ENCODE measurements around the gene HHAT.

The HHAT gene

GRCh38 chr1:210489491-210489890 lies 160.8 kb downstream of the HHAT start:
- Histone ChIP-seq H3K9ac (ENCODE audit: low read depth, low read length) (no peak overlapping the region), H3K79me2 (ENCODE audit: insufficient read depth, low read length) (no peaks in the 10 kb centered on the region), H3K27me3 (ENCODE audit: insufficient read depth, low read length, poor library complexity) (no peaks in the 10 kb centered on the region), H4K20me1 (ENCODE audit: insufficient read depth, low read length) (no peaks in the 10 kb centered on the region), H3K4me2 (ENCODE audit: insufficient read depth, low read length) (no peak overlapping the region), H3K4me1 (ENCODE audit: insufficient read depth, low read length) (no peaks in the 10 kb centered on the region), H3K9me3 (ENCODE audit: insufficient read depth, low read length, severe bottlenecking) (no peaks in the 10 kb centered on the region), H3K4me3 (ENCODE audit: low read depth in 1 of 2, low read length in 2 of 2) (no peak overlapping the region), H3K27ac (ENCODE audit: low read length) (no peak overlapping the region), H2AFZ (ENCODE audit: low read depth, low read length) (no peak overlapping the region), H3K36me3 (ENCODE audit: insufficient read depth, low read length) (no peaks in the 10 kb centered on the region)
- TF ChIP-seq CTCF (IDR thresholded peaks at IDR 0.05; ENCODE audit: borderline replicate concordance, extremely low read depth, low read length, poor library complexity, severe bottlenecking) (no peak), EZH2 (IDR thresholded peaks at IDR 0.05; ENCODE audit: borderline replicate concordance, low read depth, low read length, severe bottlenecking) (no peak)
- DNase-seq (no peak), ATAC-seq (ENCODE audit: insufficient read depth, low read depth) (no peak)

DNA sequence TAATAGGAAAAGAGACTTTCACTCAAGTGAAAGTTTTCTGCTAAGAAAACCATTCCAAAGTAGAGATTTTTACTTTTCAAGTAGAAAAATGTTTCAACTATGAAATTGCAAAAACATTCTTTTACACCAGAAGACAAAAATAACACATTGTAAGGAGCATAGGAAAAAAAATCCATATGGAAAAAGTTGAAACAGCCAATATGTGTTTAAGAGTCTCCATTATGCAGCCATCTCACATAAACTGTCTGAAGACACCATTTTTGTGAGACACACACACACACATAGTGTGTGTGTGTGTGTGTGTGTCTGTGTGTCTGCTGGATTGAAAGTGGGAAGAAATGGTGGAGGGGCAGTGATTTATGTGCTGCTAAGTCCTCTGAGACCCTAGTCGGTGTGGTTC lies 162.1 kb downstream of the HHAT start:
- Histone ChIP-seq H3K4me3 (ENCODE audit: low read depth in 1 of 2, low read length in 2 of 2) (no peak overlapping the region), H3K27me3 (ENCODE audit: insufficient read depth, low read length, poor library complexity) (no peaks in the 10 kb centered on the region), H2AFZ (ENCODE audit: low read depth, low read length) (no peak overlapping the region), H3K9me3 (ENCODE audit: insufficient read depth, low read length, severe bottlenecking) (no peaks in the 10 kb centered on the region), H4K20me1 (ENCODE audit: insufficient read depth, low read length) (no peaks in the 10 kb centered on the region), H3K79me2 (ENCODE audit: insufficient read depth, low read length) (no peaks in the 10 kb centered on the region), H3K4me2 (ENCODE audit: insufficient read depth, low read length) (no peak overlapping the region), H3K36me3 (ENCODE audit: insufficient read depth, low read length) (no peaks in the 10 kb centered on the region), H3K9ac (ENCODE audit: low read depth, low read length) (no peak overlapping the region), H3K4me1 (ENCODE audit: insufficient read depth, low read length) (no peaks in the 10 kb centered on the region), H3K27ac (ENCODE audit: low read length) (no peak overlapping the region)
- TF ChIP-seq CTCF (IDR thresholded peaks at IDR 0.05; ENCODE audit: borderline replicate concordance, extremely low read depth, low read length, poor library complexity, severe bottlenecking) (no peak), EZH2 (IDR thresholded peaks at IDR 0.05; ENCODE audit: borderline replicate concordance, low read depth, low read length, severe bottlenecking) (no peak)
- no peak for DNase-seq
- no peak for ATAC-seq (ENCODE audit: insufficient read depth, low read depth)

GRCh38 chr1:210496063-210496462 lies 167.4 kb downstream of the HHAT start:
- Histone ChIP-seq H3K27me3 (ENCODE audit: insufficient read depth, low read length, poor library complexity) (no peaks in the 10 kb centered on the region), H2AFZ (ENCODE audit: low read depth, low read length) (no peak overlapping the region), H3K4me3 (ENCODE audit: low read depth in 1 of 2, low read length in 2 of 2) (no peak overlapping the region), H3K27ac (ENCODE audit: low read length) (no peak overlapping the region), H3K4me2 (ENCODE audit: insufficient read depth, low read length) (no peak overlapping the region), H3K79me2 (ENCODE audit: insufficient read depth, low read length) (no peaks in the 10 kb centered on the region), H3K36me3 (ENCODE audit: insufficient read depth, low read length) (no peaks in the 10 kb centered on the region), H3K4me1 (ENCODE audit: insufficient read depth, low read length) (no peaks in the 10 kb centered on the region), H3K9me3 (ENCODE audit: insufficient read depth, low read length, severe bottlenecking) (no peaks in the 10 kb centered on the region), H4K20me1 (ENCODE audit: insufficient read depth, low read length) (no peaks in the 10 kb centered on the region), H3K9ac (ENCODE audit: low read depth, low read length) (no peak overlapping the region)
- no peak for DNase-seq
- no peak for ATAC-seq (ENCODE audit: insufficient read depth, low read depth)
- TF ChIP-seq CTCF (IDR thresholded peaks at IDR 0.05; ENCODE audit: borderline replicate concordance, extremely low read depth, low read length, poor library complexity, severe bottlenecking) = no peak
- no peak for TF ChIP-seq EZH2 (IDR thresholded peaks at IDR 0.05; ENCODE audit: borderline replicate concordance, low read depth, low read length, severe bottlenecking)

GRCh38 chr1:210499956-210500355 lies 171.3 kb downstream of the HHAT start:
- no peak overlapping the region for H3K27ac ChIP-seq (ENCODE audit: low read length)
- no peaks in the 10 kb centered on the region for H4K20me1 ChIP-seq (ENCODE audit: insufficient read depth, low read length)
- H3K4me2 ChIP-seq (ENCODE audit: insufficient read depth, low read length) = no peak overlapping the region
- ATAC-seq (ENCODE audit: insufficient read depth, low read depth) (no peak), DNase-seq (no peak)
- TF ChIP-seq CTCF (IDR thresholded peaks at IDR 0.05; ENCODE audit: borderline replicate concordance, extremely low read depth, low read length, poor library complexity, severe bottlenecking) (no peak), EZH2 (IDR thresholded peaks at IDR 0.05; ENCODE audit: borderline replicate concordance, low read depth, low read length, severe bottlenecking) (no peak)
- no peaks in the 10 kb centered on the region for H3K9me3 ChIP-seq (ENCODE audit: insufficient read depth, low read length, severe bottlenecking)
- H3K9ac ChIP-seq (ENCODE audit: low read depth, low read length) = no peak overlapping the region
- no peaks in the 10 kb centered on the region for H3K4me1 ChIP-seq (ENCODE audit: insufficient read depth, low read length)
- no peak overlapping the region for H2AFZ ChIP-seq (ENCODE audit: low read depth, low read length)
- no peak overlapping the region for H3K4me3 ChIP-seq (ENCODE audit: low read depth in 1 of 2, low read length in 2 of 2)
- H3K79me2 ChIP-seq (ENCODE audit: insufficient read depth, low read length) = no peaks in the 10 kb centered on the region
- H3K36me3 ChIP-seq (ENCODE audit: insufficient read depth, low read length) = no peaks in the 10 kb centered on the region
- H3K27me3 ChIP-seq (ENCODE audit: insufficient read depth, low read length, poor library complexity) = no peaks in the 10 kb centered on the region
